ENCODE results near the gene GDPD3. TPM values are rescaled to one million over a fixed set of nuclear protein-coding genes. Genes with fewer than 3 reads are reported as not detected.

GDPD3 gene
- total and polyA plus RNA-seq, 9 of the 15 experiments (the other 6 are each of a cell fraction or from before 2014, with no cell fraction given), result 0.47 to 3.9 (median 1.1) TPM

- TF ChIP-seq CLOCK (CRISPR knock-in tag; IDR thresholded peaks at IDR 0.05; ENCODE audit: borderline replicate concordance), result no peak
- TF ChIP-seq DPF2 (IDR thresholded peaks at IDR 0.05), result no peak
- peak; percentile 55 for TF ChIP-seq REST (IDR thresholded peaks at IDR 0.05; ENCODE audit: borderline replicate concordance)
- TF ChIP-seq REST (CRISPR knock-in tag; IDR thresholded peaks at IDR 0.05; ENCODE audit: low read depth), result peak; percentile 22; the same call in 1 of the 2 replicates
- TF ChIP-seq MTF1 (CRISPR knock-in tag; IDR thresholded peaks at IDR 0.05; ENCODE audit: borderline replicate concordance), result no peak
- TF ChIP-seq ZNF407 (IDR thresholded peaks at IDR 0.05; ENCODE audit: low read depth), result no peak
- TF ChIP-seq ZSCAN29 (IDR thresholded peaks at IDR 0.05), result peak; percentile 99
Observed at GRCh38 chr16:30091474-30092372, 21.6 kb downstream of the GDPD3 start, which contains the start of gene TBX6 (continued).

All from K562 (cell line).